ENCODE measurements around the gene SLC45A2.

- no peak for TF ChIP-seq CTCF (IDR thresholded peaks at IDR 0.05)
- TF ChIP-seq SIN3A (IDR thresholded peaks at IDR 0.05; ENCODE audit: borderline replicate concordance, insufficient read depth, low read depth, low read length), result no peak
- TF ChIP-seq POLR2AphosphoS5 (IDR thresholded peaks at IDR 0.05; ENCODE audit: low read depth, low read length), result no peak
- TF ChIP-seq REST (IDR thresholded peaks at IDR 0.05; ENCODE audit: insufficient read depth in 1 of 2, low read depth in 2 of 2, low read length in 1 of 2), result no peak
- TF ChIP-seq TCF7L2 (IDR thresholded peaks at IDR 0.05; ENCODE audit: low read depth, low read length), result no peak
Observed at GRCh38 chr5:34002629-34003328, 18.3 kb upstream of the SLC45A2 start.

Data from Panc1 (cell line).